K562 (cell line): ENCODE results near the gene SRPK2. TPM values are rescaled to one million over a fixed set of nuclear protein-coding genes. Genes with fewer than 3 reads are reported as not detected.

ENCODE experiments used
- ATAC-seq: fragments of 200-7000 bp; cut with Tn5 transposase; 3 replicates; pipeline ENCODE4 v1.9.1; 2020; ENCODE audit warnings: moderate library complexity
- BruUV-seq: library from RNA; stranded (reverse); fragments of 400-500 nt; replicated peaks from 2 replicates; lab custom pipeline; 2021; lab: Mats Ljungman, UMichigan
- CTCF ChIA-PET: fragments of 300-600 bp; formaldehyde crosslinking; extraction: SDS; loops from one replicate; lab custom pipeline; 2021; ENCODE audit warnings: low intra/inter-chr PET ratio; lab: Yijun Ruan, JAX
- POLR2A ChIA-PET: fragments of 300-600, 350-650 bp; sonication (Branson Sonifier 250); formaldehyde crosslinking; extraction: SDS; loops from one replicate; lab custom pipeline; 2021; ENCODE audit warnings: antibody characterized with exemption, inconsistent platforms; lab: Yijun Ruan, JAX
- DNase-seq, 4 experiments: peaks; one replicate each; pipeline versions ENCODE4 v3.0.0 to v3.0.0-alpha.2; 2011 to 2018; ENCODE audit warnings: low spot score in 3 of 4, mixed read lengths in 3 of 4; ENCODE audit errors: extremely low read depth in 1 of 4
- FAIRE-seq: peaks from 2 replicates; lab custom pipeline; 2011; peaks lifted over from hg19 to GRCh38; lab: Jason Lieb, UNC
- H2AFZ ChIP-seq: 2 replicates; pipeline ENCODE4 v1.6.0; 2011; ENCODE audit warnings: low read depth, low read length, control low read depth, inconsistent platforms
- H3K27ac ChIP-seq: fragments of 200-600 bp; 3 replicates; pipeline ENCODE4 v1.8.0; 2011; ENCODE audit warnings: low read depth, mild to moderate bottlenecking, control low read depth, inconsistent platforms, low read length, moderate library complexity, mixed read lengths; ENCODE audit errors: extremely low read depth
- H3K27me3 ChIP-seq, 2 experiments: fragments of 300-600 bp in 1 of 2; 2 replicates in 1 of 2; 3 replicates in 1 of 2; pipeline versions ENCODE4 v1.6.0 to v1.8.0; 2011; ENCODE audit warnings: inconsistent platforms in 2 of 2, low read length in 2 of 2, mild to moderate bottlenecking in 1 of 2, mixed read lengths in 1 of 2, moderate library complexity in 1 of 2; ENCODE audit not compliant: control insufficient read depth in 2 of 2, insufficient read depth in 2 of 2
- H3K36me3 ChIP-seq: fragments of 300-600 bp; 3 replicates; pipeline ENCODE4 v1.8.0; 2011; ENCODE audit warnings: mild to moderate bottlenecking, low read length, inconsistent platforms; ENCODE audit not compliant: control insufficient read depth, insufficient read depth
- H3K4me1 ChIP-seq, 2 experiments: fragments of 200-600 bp in 1 of 2; replicated peaks in 1 of 2; 2 replicates in 1 of 2; 3 replicates in 1 of 2; pipeline versions ENCODE4 v1.5.1 to v1.8.0; 2011; ENCODE audit warnings: inconsistent platforms in 2 of 2, low read length in 2 of 2, mild to moderate bottlenecking in 1 of 2, mixed read lengths in 1 of 2, moderate library complexity in 1 of 2; ENCODE audit not compliant: control insufficient read depth in 2 of 2, insufficient read depth in 2 of 2
- H3K4me2 ChIP-seq: 2 replicates; pipeline ENCODE4 v1.6.1; 2011; ENCODE audit warnings: low read length, control low read depth, inconsistent platforms, mixed read lengths; ENCODE audit not compliant: insufficient read depth
- H3K4me3 ChIP-seq: fragments of 200-600 bp; sonication (generic), shearing (Covaris generic); 2 replicates; pipeline ENCODE4 v1.5.1; 2016; ENCODE audit warnings: control low read depth, inconsistent platforms
- H3K79me2 ChIP-seq: fragments of 200-600 bp; 3 replicates; pipeline ENCODE4 v1.8.0; 2011; ENCODE audit warnings: low read length, inconsistent platforms; ENCODE audit not compliant: control insufficient read depth, insufficient read depth
- H3K9ac ChIP-seq, 2 experiments: 2 replicates each; pipeline versions ENCODE4 v1.6.0 to v1.6.1; 2011; ENCODE audit warnings: low read depth in 2 of 2, low read length in 2 of 2, control low read depth in 1 of 2, inconsistent platforms in 1 of 2, mild to moderate bottlenecking in 1 of 2, mixed read lengths in 1 of 2; ENCODE audit not compliant: insufficient read depth in 1 of 2
- H3K9me1 ChIP-seq: one replicate; pipeline ENCODE4 v1.6.0; 2011; ENCODE audit warnings: inconsistent platforms, mild to moderate bottlenecking, low read length, moderate library complexity; ENCODE audit not compliant: control insufficient read depth, insufficient read depth
- H3K9me3 ChIP-seq: replicated peaks from 2 replicates; pipeline ENCODE4 v1.5.1; 2011; ENCODE audit warnings: low read depth, low read length, inconsistent platforms; ENCODE audit not compliant: control insufficient read depth, insufficient read depth
- H4K20me1 ChIP-seq: replicated peaks from 2 replicates; pipeline ENCODE4 v1.6.1; 2011; ENCODE audit warnings: low read length, inconsistent platforms, mixed read lengths; ENCODE audit not compliant: control insufficient read depth, insufficient read depth
- BHLHE40 ChIP-seq: IDR thresholded peaks from 2 replicates; pipeline ENCODE4 v1.6.1; 2011; ENCODE audit warnings: low read length, improper control_type of control experiment
- DPF2 ChIP-seq: fragments of 450-650 bp; IDR thresholded peaks from 2 replicates; pipeline ENCODE4 v1.6.1; 2016
- FOXK1 ChIP-seq: sonication (generic); formaldehyde crosslinking; IDR thresholded peaks from 2 replicates; pipeline ENCODE4 v1.8.0; 2022; ENCODE audit warnings: missing genetic modification reagents, mild to moderate bottlenecking, borderline replicate concordance
- NR1H2 ChIP-seq: sonication (generic); formaldehyde crosslinking; IDR thresholded peaks from 2 replicates; pipeline ENCODE4 v1.4.0; 2020; ENCODE audit warnings: mild to moderate bottlenecking, missing genetic modification reagents
- SMARCC2 ChIP-seq: fragments of 450-650 bp; IDR thresholded peaks from 2 replicates; pipeline ENCODE4 v1.6.1; 2017; ENCODE audit warnings: antibody characterized with exemption, moderate library complexity, mild to moderate bottlenecking, low read depth
- TSC22D4 ChIP-seq: fragments of 450-650 bp; IDR thresholded peaks from 2 replicates; pipeline ENCODE4 v1.6.1; 2016; ENCODE audit warnings: missing genetic modification characterization, missing biosample characterization, control low read depth
- ZKSCAN8 ChIP-seq: fragments of 200-800 bp; sonication (Bioruptor generic); IDR thresholded peaks from 2 replicates; pipeline ENCODE4 v1.6.1; 2016; ENCODE audit warnings: missing genetic modification characterization, missing compliant biosample characterization
- WGBS: fragments of 100-300 bp; shearing (Covaris generic); methylation state at CpG from one replicate; pipeline ENCODE4 v1.1.6; 2016; ENCODE audit warnings: low coverage, mixed read lengths; ENCODE audit not compliant: insufficient coverage; ENCODE audit errors: missing lambda C conversion rate; 5-methylcytosine and 5-hydroxymethylcytosine counted together
- in situ Hi-C: fragments of 300-500 bp; cut with MboI; formaldehyde crosslinking; loops from 4 replicates; pipeline ENCODE4 v1.15.0; 2018; ENCODE audit warnings: inconsistent platforms, mixed read lengths
- intact Hi-C: fragments of 100-400 bp; cut with micrococcal nuclease; formaldehyde crosslinking; loops from 2 replicates; pipeline ENCODE4 v1.14.2; 2022
- polyA plus RNA-seq, 8 experiments: library from polyadenylated mRNA; depleted of rRNA in 4 of 8; stranded (reverse) in 5 of 8; unstranded in 3 of 8; fragments of >200 nt; fragmentation: Nextera tagmentation in 2 of 8; fragmentation: Illumina TruSeq in 1 of 8; extraction: Ambion mirVana in 2 of 8; extraction: Trizol in 1 of 8; gene quantifications; 2 replicates each; pipeline versions ENCODE4 v1.2.1 to v1.2.3, GENCODE V29; 2011 to 2014; ENCODE audit warnings: inconsistent platforms in 1 of 8, missing spikeins in 1 of 8
- total RNA-seq, 7 experiments: library from RNA; depleted of rRNA in 6 of 7; stranded (reverse); fragments of >200 nt in 6 of 7; fragmentation: Illumina TruSeq in 2 of 7; extraction: Trizol in 2 of 7; gene quantifications; 2 replicates each; pipeline versions ENCODE4 v1.2.1 to v1.2.3, GENCODE V29; 2011 to 2021; ENCODE audit warnings: low replicate concordance in 1 of 7
- TF ChIP-seq, protein P1 (sequence below): sonication (generic); formaldehyde crosslinking; IDR thresholded peaks from 2 replicates; pipeline ENCODE4 v1.8.1; 2022; ENCODE audit warnings: missing genetic modification reagents
- TF ChIP-seq, protein P2 (sequence below): fragments of 450-650 bp; IDR thresholded peaks from 2 replicates; pipeline ENCODE4 v1.6.1; 2017; ENCODE audit warnings: antibody characterized with exemption, mild to moderate bottlenecking

Gene SRPK2
- total and polyA plus RNA-seq, 9 of the 15 experiments (the other 6 are each of a cell fraction or from before 2014, with no cell fraction given), result 21.5 to 44.7 (median 33.3) TPM

DNA sequence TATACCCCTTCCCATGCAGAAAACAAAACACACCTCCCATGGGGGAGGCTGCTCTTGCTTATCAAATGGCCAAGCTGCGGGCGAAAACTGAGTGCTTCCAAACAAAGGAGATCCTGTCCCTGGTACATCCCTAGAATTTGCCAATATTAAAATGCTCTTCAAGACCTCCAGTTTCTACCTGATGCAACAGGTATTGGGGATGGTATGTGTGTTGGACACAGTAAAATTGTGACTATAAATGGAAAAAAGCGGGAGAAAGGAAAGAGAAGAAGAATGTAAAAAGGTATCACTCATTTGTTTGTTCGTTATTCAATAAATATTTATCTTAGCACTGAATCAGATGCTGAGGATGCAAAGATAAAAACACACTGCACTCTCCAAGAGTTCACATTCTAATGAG, 250.8 kb downstream of the SRPK2 start:
- BruUV-seq, result no TSS peak
- Histone ChIP-seq H3K79me2 (peaks cover 6% of the 10 kb centered on the region; the same call in 1 of the 3 replicates), H3K27ac (no peak overlapping the region), H4K20me1 (peaks cover 3% of the 10 kb centered on the region), H3K4me1 (peaks cover 0 to 12% of the 10 kb centered on the region in 2 experiments; a peak in 3 of 5 replicates), H3K9me1 (no peaks in the 10 kb centered on the region), H3K9ac (no peak overlapping the region), H3K4me2 (no peak overlapping the region), H3K4me3 (no peak overlapping the region), H3K9me3 (no peaks in the 10 kb centered on the region), H2AFZ (no peak overlapping the region), H3K36me3 (peaks cover 34% of the 10 kb centered on the region), H3K27me3 (no peaks in the 10 kb centered on the region)
- 71% methylated on average over 4 of the region's 4 CpGs for WGBS
- ChIA-PET POLR2A (interaction anchor here (2.6 kb wide), 1 partner anchor 8 kb away, joined by 15 read pairs; no protein-coding TSS in a partner anchor), CTCF (no interaction called here)
- DNase-seq, result no peak
- intact Hi-C loops, result loop anchor here (10.0 kb wide), 1 partner anchor 153 kb away; no protein-coding TSS in a partner anchor
- ATAC-seq, result no peak
- no peak for FAIRE-seq
- no peak for TF ChIP-seq ZKSCAN8 (CRISPR knock-in tag)
- in situ Hi-C loops, result no loop called here

DNA sequence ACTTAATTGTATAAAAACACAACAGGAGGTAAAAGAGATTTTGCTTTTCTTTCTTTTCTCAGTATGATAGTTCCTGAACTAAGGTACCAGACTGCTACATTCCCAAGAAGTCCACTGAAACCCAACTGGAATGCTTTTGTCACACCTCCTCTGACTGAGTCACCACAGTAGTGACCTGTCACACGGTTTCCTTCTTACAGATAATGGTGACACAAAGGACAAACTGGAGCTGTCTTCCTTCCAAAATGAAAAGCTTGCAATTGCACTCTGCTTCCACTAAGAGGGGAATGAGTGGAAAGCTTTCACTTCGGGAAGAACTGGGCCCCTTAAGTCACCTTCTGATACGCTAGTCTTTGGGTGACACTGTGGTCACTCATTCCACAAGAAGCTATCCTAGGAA, 252.5 kb downstream of the SRPK2 start:
- peak overlapping the region; percentile 29; the same call in 1 of the 2 replicates for H2AFZ ChIP-seq
- H3K9ac ChIP-seq, result 0 out of 4 replicates have a peak overlapping the region, but pooled peaks of 1 of the 2 experiments have one; percentile 5
- intact Hi-C loops (loop anchor here (10.0 kb wide), 1 partner anchor 151 kb away; no protein-coding TSS in a partner anchor), in situ Hi-C loops (no loop called here)
- H3K4me2 ChIP-seq, result peak overlapping the region; percentile 41
- peak overlapping the region; percentile 5; the same call in 2 of the 3 replicates for H3K27ac ChIP-seq
- DNase-seq (peak in 3 of 4 experiments; percentile 41 to 74 (median 45)), ATAC-seq (peak; percentile 58), FAIRE-seq (peak; percentile 89)
- POLR2A ChIA-PET, result interaction anchor here (0.6 to 2.6 kb wide), 6 partner anchors 9 to 721 kb away, joined by 3 to 15 read pairs (median 4); no protein-coding TSS in a partner anchor
- peaks cover 6% of the 10 kb centered on the region; the same call in 1 of the 3 replicates for H3K79me2 ChIP-seq
- no peaks in the 10 kb centered on the region for H3K27me3 ChIP-seq
- BruUV-seq, result no TSS peak
- H3K9me1 ChIP-seq, result no peaks in the 10 kb centered on the region
- H3K4me1 ChIP-seq, result peaks cover 7 to 22% of the 10 kb centered on the region in 2 experiments; a peak in 4 of 5 replicates
- H3K9me3 ChIP-seq, result no peaks in the 10 kb centered on the region
- peaks cover 3% of the 10 kb centered on the region for H4K20me1 ChIP-seq
- CTCF ChIA-PET, result no interaction called here
- 29% methylated on average over 3 of the region's 3 CpGs for WGBS
- no peak overlapping the region for H3K4me3 ChIP-seq
- H3K36me3 ChIP-seq, result peaks cover 30% of the 10 kb centered on the region
- TF ChIP-seq, protein P1, sequence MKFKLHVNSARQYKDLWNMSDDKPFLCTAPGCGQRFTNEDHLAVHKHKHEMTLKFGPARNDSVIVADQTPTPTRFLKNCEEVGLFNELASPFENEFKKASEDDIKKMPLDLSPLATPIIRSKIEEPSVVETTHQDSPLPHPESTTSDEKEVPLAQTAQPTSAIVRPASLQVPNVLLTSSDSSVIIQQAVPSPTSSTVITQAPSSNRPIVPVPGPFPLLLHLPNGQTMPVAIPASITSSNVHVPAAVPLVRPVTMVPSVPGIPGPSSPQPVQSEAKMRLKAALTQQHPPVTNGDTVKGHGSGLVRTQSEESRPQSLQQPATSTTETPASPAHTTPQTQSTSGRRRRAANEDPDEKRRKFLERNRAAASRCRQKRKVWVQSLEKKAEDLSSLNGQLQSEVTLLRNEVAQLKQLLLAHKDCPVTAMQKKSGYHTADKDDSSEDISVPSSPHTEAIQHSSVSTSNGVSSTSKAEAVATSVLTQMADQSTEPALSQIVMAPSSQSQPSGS, result no peak
- TF ChIP-seq NR1H2 (no peak), BHLHE40 (peak; percentile 50; the same call in 1 of the 2 replicates), FOXK1 (CRISPR knock-in tag) (no peak), TSC22D4 (tag) (no peak), DPF2 (0 out of 2 replicates have a peak, but pooled peaks have one; percentile 29), SMARCC2 (no peak)
- TF ChIP-seq, protein P2, sequence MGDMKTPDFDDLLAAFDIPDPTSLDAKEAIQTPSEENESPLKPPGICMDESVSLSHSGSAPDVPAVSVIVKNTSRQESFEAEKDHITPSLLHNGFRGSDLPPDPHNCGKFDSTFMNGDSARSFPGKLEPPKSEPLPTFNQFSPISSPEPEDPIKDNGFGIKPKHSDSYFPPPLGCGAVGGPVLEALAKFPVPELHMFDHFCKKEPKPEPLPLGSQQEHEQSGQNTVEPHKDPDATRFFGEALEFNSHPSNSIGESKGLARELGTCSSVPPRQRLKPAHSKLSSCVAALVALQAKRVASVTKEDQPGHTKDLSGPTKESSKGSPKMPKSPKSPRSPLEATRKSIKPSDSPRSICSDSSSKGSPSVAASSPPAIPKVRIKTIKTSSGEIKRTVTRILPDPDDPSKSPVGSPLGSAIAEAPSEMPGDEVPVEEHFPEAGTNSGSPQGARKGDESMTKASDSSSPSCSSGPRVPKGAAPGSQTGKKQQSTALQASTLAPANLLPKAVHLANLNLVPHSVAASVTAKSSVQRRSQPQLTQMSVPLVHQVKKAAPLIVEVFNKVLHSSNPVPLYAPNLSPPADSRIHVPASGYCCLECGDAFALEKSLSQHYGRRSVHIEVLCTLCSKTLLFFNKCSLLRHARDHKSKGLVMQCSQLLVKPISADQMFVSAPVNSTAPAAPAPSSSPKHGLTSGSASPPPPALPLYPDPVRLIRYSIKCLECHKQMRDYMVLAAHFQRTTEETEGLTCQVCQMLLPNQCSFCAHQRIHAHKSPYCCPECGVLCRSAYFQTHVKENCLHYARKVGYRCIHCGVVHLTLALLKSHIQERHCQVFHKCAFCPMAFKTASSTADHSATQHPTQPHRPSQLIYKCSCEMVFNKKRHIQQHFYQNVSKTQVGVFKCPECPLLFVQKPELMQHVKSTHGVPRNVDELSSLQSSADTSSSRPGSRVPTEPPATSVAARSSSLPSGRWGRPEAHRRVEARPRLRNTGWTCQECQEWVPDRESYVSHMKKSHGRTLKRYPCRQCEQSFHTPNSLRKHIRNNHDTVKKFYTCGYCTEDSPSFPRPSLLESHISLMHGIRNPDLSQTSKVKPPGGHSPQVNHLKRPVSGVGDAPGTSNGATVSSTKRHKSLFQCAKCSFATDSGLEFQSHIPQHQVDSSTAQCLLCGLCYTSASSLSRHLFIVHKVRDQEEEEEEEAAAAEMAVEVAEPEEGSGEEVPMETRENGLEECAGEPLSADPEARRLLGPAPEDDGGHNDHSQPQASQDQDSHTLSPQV, result peak; percentile 68; the same call in 1 of the 2 replicates
